ENCODE measurements around the gene M1AP.

M1AP gene

DNA sequence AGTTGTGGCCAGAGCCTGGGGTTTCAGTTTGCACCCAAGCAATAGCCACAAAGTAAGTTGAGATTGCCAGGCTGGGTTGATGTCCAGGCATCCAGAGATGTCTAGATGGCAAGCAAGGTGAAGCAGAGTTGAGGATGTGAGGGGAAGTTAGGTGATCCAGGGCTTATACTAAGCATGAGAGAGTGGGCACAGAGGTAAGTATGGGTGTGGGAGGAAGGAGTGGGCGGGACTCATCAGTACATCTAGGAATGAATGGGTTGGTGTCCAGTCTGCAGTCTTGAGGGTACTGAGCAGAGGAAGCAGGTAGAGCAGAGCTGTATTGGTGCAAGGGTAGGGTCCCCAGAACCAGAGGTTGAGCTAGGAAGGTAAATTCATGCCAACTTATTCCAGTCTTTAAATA lies 7.4 kb upstream of the M1AP start:
- DNase-seq (ENCODE audit: extremely low read depth, low read depth): no peak

DNA sequence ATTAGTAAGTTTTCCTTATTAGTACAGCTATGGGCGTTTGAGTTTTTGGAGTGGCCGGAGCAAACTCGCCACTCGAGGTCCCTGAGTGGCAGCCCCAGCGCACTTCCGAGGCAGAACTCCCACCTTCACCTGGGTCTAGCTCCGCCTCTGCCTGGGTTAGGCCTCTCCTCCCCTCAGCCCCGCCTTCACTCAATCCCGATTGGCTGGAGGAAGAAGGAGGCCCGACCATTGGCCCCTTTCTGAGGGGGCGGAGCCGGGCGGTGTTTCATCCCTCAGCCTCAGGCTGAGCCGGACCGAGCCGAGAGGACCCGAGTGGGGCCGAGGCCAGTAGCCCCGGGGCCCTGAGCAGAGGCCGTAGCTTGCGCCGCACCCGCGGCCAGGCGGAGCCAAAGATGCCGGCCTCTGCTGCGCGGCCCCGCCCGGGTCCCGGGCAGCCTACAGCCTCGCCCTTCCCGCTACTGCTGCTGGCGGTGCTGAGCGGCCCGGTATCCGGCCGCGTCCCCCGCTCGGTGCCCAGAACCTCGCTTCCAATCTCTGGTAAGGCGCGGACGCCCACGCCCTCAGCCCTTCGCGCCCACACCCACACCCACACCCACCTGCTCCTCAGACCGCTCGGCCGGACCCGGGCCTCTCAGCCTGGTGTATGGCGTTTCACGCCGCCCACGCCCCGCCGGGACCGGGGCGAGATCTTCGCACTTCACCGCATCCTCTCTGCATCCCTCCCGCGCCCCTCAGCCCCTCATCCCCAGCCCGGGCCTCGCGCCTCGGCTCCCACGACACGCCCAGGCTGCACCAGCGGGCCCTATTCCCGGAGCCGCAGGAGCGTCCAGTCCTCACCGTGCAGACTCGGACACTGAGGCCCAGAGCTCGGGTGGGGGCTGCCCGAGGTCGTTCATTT lies 6.1 kb upstream of the M1AP start, which contains the start of gene SEMA4F:
Gene SEMA4F (plus strand): TSS at position 263 of the 898 bp plus-strand sequence. CDS start 130 bp downstream, at position 393.
- DNase-seq (ENCODE audit: extremely low read depth, low read depth): peak; percentile 78
- TF ChIP-seq, protein P1, sequence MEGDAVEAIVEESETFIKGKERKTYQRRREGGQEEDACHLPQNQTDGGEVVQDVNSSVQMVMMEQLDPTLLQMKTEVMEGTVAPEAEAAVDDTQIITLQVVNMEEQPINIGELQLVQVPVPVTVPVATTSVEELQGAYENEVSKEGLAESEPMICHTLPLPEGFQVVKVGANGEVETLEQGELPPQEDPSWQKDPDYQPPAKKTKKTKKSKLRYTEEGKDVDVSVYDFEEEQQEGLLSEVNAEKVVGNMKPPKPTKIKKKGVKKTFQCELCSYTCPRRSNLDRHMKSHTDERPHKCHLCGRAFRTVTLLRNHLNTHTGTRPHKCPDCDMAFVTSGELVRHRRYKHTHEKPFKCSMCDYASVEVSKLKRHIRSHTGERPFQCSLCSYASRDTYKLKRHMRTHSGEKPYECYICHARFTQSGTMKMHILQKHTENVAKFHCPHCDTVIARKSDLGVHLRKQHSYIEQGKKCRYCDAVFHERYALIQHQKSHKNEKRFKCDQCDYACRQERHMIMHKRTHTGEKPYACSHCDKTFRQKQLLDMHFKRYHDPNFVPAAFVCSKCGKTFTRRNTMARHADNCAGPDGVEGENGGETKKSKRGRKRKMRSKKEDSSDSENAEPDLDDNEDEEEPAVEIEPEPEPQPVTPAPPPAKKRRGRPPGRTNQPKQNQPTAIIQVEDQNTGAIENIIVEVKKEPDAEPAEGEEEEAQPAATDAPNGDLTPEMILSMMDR (IDR thresholded peaks at IDR 0.05; ENCODE audit: low read depth, low read length): no peak

More for the DNA sequence above, 7.4 kb upstream of the M1AP start:
- TF ChIP-seq, protein P1 (IDR thresholded peaks at IDR 0.05; ENCODE audit: low read depth, low read length): no peak

DNA sequence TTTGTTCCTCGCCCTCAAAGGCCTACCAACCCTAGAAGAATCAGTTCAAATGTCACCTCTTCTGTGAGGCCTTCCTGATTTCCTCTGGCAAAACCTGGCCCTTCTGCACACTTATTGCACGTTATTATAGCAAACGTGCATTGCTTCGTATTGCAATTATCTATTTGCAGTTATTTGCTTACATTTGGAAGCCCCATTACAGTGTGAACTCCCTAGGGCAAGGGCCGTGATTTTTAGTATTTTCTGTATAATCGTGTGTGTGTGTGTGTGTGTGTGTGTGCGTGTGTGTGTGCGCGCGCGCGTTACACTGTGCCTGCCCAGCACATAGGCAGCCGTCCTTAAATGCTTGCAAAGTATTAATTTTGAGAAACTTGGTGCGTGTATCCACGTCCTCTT lies 5.5 kb upstream of the M1AP start:
- TF ChIP-seq, protein P1 (IDR thresholded peaks at IDR 0.05; ENCODE audit: low read depth, low read length): no peak
- DNase-seq (ENCODE audit: extremely low read depth, low read depth): no peak

DNA sequence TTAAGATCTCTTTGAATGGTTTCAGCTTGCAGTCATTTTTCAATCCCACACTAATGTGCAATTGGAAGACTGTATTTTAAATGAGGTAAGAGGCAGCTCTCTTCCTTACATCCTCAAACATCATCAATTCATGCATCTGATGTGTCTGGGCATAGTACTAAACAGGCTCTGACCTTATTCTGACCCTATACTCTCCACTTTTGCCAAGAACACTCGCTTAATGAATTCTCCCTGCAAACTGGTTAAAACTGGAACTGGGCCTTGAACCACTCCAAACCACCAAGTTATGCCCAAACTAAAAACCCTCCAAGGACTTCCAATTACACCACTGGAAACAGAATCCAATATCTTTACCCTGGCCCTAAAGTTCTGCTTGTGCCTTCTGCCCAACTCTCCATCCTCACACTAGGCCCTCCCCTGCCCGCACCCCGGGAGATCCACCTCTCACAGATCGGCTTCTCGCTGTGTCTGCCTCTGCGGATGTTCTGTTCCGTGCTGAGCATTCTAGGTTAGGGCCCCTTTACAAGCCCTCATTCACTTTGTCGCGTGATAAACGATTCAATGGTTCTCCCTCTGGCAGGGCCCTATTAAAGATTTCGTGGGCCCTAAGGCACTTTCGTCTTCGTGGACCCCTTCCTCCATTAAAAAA lies 1.2 kb downstream of the M1AP start:
- no peak for DNase-seq (ENCODE audit: extremely low read depth, low read depth)
- TF ChIP-seq, protein P1 (IDR thresholded peaks at IDR 0.05; ENCODE audit: low read depth, low read length): no peak

DNA sequence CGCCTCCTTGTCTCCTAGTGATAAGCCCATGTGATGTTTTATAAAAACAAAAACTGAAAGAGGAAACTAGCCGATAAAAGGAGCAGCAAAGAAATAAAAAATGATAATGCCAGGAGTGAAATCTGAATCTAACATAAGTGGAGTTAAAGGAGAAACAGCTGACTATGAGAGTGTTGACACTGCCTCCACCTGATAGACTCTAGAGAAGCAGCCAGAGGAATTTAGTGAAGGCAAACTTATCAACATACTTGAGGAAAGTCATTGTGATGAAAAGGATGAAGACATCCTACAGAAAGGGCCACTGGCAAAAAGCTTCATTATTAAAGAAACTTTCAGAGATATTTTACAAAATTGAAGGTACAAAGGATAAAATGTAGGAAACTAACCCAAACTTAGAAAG lies 1.9 kb downstream of the M1AP start:
- no peak for DNase-seq (ENCODE audit: extremely low read depth, low read depth)
- TF ChIP-seq, protein P1 (IDR thresholded peaks at IDR 0.05; ENCODE audit: low read depth, low read length): no peak

DNA sequence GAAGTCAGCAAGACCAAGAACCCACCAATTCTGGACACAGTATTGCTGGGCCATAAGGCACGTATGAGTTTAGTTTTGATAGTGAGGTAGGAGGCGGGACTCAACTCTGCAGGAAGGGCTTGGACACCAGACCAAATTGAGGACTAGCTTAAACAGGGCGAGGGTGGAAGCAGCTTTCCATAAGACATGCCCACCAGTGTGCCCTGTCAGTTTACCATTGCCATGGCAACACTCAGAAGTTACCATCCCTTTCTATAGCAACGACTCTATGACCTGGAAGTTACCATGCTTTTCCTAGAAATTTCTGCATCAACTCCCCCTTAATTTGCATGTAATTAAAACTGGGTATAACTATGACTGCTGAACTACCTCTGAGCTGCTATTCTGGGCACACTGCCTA lies 2.8 kb downstream of the M1AP start:
- no peak for DNase-seq (ENCODE audit: extremely low read depth, low read depth)
- TF ChIP-seq, protein P1 (IDR thresholded peaks at IDR 0.05; ENCODE audit: low read depth, low read length): no peak

DNA sequence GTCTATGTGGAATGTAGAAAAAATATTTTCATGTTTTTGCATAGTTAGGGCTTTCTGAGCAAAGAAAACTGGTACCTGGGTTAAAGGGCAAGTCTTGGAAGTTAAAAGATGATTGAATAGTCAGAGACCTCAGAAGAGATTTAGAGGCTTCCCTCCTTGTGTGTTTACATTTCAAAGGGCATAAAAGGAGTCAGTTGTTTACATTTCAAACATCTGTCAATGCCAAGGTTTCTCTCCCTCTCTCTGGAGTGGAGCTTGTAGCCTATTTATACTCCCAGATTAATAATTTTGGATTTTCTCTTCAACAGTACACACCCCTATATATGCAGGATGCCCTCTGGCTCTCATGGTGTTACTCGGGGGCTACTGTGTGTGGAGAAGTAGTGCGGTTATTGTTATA lies 8.6 kb downstream of the M1AP start:
- DNase-seq (ENCODE audit: extremely low read depth, low read depth): no peak
- TF ChIP-seq, protein P1 (IDR thresholded peaks at IDR 0.05; ENCODE audit: low read depth, low read length): no peak

Data from AG09319 (cell line).